ENCODE data around the gene SMARCB1. TPM values are rescaled to one million over a fixed set of nuclear protein-coding genes. Genes with fewer than 3 reads are reported as not detected.

The SMARCB1 gene
- total RNA-seq, 2 donors from 2014 or later: 41.4 to 45.9 TPM

DNA sequence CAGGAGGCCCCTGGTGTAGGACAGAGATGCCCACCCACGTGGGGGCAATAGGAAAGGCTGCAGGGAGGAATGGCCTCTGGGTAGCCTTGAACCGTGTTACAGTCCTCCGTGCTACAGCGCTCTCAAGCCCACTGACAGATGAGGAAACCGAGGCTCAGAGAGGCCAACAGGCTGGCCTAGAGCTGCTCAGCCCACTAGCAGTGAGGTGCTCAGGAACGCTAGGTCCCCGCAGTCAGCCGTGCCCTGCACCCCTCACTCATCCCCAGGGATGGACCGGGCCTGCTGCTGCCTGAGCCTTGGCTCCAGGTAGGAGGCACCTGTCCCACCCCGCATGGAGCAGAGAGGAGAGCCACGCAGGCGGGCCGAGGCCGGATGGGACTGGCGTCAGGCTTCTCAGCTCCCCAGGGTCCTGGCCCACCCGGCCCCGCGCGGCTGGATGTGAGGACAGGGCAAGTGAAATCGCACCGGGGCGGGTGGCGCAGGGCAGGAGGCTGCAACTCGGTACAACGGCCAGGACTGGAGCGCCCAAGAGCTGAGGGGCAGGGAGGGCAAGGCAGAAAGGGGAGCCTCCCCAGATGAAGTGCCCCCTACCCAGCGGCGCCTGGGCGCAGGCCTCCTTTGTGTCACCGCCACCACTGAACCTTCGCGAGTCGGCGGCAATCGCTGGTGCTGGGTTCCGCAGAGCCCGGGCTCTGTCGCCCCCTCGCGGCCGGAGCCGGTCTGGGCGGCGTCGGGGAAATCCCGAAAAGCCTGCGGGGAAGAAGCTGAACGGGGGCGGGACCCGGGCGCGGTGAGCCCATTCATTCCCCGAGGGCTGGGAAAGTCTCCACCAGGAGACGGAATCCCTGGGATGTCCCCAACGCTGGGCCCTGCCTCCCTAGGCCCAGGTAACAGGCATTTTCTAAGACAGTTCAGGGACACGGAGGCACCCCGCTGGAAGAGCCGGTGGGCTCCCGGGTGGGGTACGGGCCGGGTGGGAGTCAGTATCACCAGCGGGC is 62.5 kb downstream of the SMARCB1 start:
- TF ChIP-seq, protein P1, sequence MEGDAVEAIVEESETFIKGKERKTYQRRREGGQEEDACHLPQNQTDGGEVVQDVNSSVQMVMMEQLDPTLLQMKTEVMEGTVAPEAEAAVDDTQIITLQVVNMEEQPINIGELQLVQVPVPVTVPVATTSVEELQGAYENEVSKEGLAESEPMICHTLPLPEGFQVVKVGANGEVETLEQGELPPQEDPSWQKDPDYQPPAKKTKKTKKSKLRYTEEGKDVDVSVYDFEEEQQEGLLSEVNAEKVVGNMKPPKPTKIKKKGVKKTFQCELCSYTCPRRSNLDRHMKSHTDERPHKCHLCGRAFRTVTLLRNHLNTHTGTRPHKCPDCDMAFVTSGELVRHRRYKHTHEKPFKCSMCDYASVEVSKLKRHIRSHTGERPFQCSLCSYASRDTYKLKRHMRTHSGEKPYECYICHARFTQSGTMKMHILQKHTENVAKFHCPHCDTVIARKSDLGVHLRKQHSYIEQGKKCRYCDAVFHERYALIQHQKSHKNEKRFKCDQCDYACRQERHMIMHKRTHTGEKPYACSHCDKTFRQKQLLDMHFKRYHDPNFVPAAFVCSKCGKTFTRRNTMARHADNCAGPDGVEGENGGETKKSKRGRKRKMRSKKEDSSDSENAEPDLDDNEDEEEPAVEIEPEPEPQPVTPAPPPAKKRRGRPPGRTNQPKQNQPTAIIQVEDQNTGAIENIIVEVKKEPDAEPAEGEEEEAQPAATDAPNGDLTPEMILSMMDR (IDR thresholded peaks at IDR 0.05): peak in 1 of 2 donors; percentile 99
- peaks cover 0 to 43% of the 10 kb centered on the region in 2 donors for H3K4me1 ChIP-seq
- peak; percentile 79 for DNase-seq (ENCODE audit: low spot score)
- no peaks in the 10 kb centered on the region for H3K9me3 ChIP-seq
- peak overlapping the region in 1 of 2 donors; percentile 12 for H3K4me3 ChIP-seq
- no peaks in the 10 kb centered on the region for H3K36me3 ChIP-seq
- peak overlapping the region in 1 of 2 donors; percentile 16 for H3K27ac ChIP-seq
- no peaks in the 10 kb centered on the region for H3K27me3 ChIP-seq

DNA sequence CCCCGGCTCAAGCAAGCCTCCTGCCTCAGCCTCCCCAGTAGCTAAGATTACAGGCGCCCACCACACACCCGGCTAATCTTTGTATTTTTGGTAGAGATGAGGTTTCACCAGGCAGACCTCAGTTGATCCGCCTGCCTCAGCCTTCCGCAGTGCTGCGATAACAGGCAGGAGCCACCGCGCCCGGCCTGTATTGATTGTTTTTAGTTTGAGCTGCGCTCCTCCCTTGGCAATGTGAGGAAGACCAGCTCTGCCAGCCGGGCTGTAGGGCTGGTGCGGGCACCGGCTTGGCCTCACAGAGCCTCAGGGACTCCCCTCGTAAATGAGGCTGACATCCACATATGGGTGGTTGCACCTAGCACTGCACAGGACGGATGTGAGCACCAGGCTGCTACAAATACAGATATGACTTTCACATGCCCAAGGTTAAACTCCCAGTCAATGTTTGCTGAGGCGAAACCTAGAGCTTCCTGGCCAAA is 63.4 kb downstream of the SMARCB1 start:
- TF ChIP-seq, protein P1 (IDR thresholded peaks at IDR 0.05): no peak
- no peak for DNase-seq (ENCODE audit: low spot score)
- Histone ChIP-seq H3K27me3 (no peaks in the 10 kb centered on the region), H3K4me3 (no peak overlapping the region), H3K36me3 (no peaks in the 10 kb centered on the region), H3K9me3 (no peaks in the 10 kb centered on the region), H3K27ac (no peak overlapping the region), H3K4me1 (peaks cover 0 to 34% of the 10 kb centered on the region in 2 donors)

DNA sequence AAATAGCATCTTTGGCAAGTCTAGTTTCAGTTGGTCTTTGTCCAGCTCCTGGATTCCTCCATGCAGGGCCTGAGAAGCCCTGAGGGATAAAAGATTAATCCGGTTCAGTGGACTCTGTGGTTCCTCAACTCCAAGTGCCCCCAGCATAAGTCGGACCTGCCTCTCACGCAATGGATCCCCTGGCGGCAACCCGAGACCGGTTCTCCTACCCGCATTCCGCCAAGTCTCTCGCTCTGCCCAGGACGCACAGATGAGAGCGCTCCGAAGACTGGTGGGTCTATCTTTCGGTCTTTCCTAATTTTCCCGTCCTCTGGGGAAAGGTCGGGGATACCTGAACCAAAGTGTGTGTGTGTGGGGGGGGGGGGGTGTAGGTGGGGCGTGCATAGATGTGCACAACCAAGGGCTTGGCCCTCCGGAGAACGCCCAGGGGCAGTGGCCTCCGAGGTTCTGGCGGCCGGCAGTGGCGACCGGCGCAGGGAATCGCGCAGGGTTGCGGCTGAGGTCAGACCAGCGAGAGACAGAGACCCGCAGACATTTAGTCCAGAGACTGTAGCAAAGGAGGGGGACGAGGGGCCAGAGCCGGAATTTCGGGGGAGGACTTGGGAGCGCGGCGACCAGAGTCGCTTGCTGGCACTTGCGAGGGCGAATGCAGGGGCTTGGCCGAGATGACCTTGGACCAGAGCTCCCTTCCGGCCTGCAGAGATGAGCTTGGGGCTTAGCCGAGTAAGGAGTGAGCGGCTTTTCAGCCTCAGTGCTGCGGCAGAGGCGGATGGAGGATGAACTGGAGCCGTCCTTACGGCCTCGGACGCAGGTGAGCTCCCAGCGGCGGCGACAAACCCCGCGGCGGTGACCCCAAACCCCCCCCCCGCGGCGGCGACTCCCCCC is 70.2 kb downstream of the SMARCB1 start:
- TF ChIP-seq, protein P1 (IDR thresholded peaks at IDR 0.05): no peak
- DNase-seq (ENCODE audit: low spot score): no peak
- Histone ChIP-seq H3K9me3 (no peaks in the 10 kb centered on the region), H3K4me3 (peak overlapping the region; percentile 46 to 68), H3K27me3 (no peaks in the 10 kb centered on the region), H3K36me3 (no peaks in the 10 kb centered on the region), H3K27ac (peak overlapping the region; percentile 92 to 96), H3K4me1 (peaks cover 0 to 20% of the 10 kb centered on the region in 2 donors)

- peaks cover 2% of the 10 kb centered on the region for H3K36me3 ChIP-seq
- H3K4me3 ChIP-seq: peak within 1 kb of the TSS; percentile 46 to 68
- TF ChIP-seq, protein P1 (IDR thresholded peaks at IDR 0.05): no peak
- H3K9me3 ChIP-seq: no peaks in the 10 kb centered on the region
- no peaks in the 10 kb centered on the region for H3K27me3 ChIP-seq
- peak; percentile 93 for DNase-seq (ENCODE audit: low spot score)
- H3K4me1 ChIP-seq: peaks cover 0 to 20% of the 10 kb centered on the region in 2 donors
- peak within 1 kb of the TSS; percentile 92 to 96 for H3K27ac ChIP-seq
Measured at GRCh38 chr22:23857606-23858483, 71.1 kb downstream of the SMARCB1 start, which contains the start of gene SLC2A11. TSS of gene SLC2A11 (plus strand) at chr22:23857875. CDS start at chr22:23858000, 125 bp downstream.

GRCh38 chr22:23858484-23858815 is 71.7 kb downstream of the SMARCB1 start:
- Histone ChIP-seq H3K4me3 (peak overlapping the region; percentile 46 to 68), H3K27ac (peak overlapping the region; percentile 92 to 96), H3K27me3 (no peaks in the 10 kb centered on the region), H3K4me1 (peaks cover 0 to 20% of the 10 kb centered on the region in 2 donors), H3K36me3 (peaks cover 5% of the 10 kb centered on the region), H3K9me3 (no peaks in the 10 kb centered on the region)
- TF ChIP-seq, protein P1 (IDR thresholded peaks at IDR 0.05): no peak
- no peak for DNase-seq (ENCODE audit: low spot score)

Measured in right atrium auricular region (tissue), 2 donors.